NCI-H1417 treated with DMSO at 0.1 percent for 48 hours (cell line): Measurements from ENCODE around the gene LAMA1.
"Not testable (repeated sequence)": the region's sequence is repeated elsewhere in the genome, so short reads cannot be mapped to it uniquely, and the experiment has no call there.

Experiments
- DNase-seq: peaks from one replicate; lab custom pipeline; 2025; lab: John Stamatoyannopoulos, UW

The LAMA1 gene, protein sequence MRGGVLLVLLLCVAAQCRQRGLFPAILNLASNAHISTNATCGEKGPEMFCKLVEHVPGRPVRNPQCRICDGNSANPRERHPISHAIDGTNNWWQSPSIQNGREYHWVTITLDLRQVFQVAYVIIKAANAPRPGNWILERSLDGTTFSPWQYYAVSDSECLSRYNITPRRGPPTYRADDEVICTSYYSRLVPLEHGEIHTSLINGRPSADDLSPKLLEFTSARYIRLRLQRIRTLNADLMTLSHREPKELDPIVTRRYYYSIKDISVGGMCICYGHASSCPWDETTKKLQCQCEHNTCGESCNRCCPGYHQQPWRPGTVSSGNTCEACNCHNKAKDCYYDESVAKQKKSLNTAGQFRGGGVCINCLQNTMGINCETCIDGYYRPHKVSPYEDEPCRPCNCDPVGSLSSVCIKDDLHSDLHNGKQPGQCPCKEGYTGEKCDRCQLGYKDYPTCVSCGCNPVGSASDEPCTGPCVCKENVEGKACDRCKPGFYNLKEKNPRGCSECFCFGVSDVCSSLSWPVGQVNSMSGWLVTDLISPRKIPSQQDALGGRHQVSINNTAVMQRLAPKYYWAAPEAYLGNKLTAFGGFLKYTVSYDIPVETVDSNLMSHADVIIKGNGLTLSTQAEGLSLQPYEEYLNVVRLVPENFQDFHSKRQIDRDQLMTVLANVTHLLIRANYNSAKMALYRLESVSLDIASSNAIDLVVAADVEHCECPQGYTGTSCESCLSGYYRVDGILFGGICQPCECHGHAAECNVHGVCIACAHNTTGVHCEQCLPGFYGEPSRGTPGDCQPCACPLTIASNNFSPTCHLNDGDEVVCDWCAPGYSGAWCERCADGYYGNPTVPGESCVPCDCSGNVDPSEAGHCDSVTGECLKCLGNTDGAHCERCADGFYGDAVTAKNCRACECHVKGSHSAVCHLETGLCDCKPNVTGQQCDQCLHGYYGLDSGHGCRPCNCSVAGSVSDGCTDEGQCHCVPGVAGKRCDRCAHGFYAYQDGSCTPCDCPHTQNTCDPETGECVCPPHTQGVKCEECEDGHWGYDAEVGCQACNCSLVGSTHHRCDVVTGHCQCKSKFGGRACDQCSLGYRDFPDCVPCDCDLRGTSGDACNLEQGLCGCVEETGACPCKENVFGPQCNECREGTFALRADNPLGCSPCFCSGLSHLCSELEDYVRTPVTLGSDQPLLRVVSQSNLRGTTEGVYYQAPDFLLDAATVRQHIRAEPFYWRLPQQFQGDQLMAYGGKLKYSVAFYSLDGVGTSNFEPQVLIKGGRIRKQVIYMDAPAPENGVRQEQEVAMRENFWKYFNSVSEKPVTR (N-terminal part only)

DNA sequence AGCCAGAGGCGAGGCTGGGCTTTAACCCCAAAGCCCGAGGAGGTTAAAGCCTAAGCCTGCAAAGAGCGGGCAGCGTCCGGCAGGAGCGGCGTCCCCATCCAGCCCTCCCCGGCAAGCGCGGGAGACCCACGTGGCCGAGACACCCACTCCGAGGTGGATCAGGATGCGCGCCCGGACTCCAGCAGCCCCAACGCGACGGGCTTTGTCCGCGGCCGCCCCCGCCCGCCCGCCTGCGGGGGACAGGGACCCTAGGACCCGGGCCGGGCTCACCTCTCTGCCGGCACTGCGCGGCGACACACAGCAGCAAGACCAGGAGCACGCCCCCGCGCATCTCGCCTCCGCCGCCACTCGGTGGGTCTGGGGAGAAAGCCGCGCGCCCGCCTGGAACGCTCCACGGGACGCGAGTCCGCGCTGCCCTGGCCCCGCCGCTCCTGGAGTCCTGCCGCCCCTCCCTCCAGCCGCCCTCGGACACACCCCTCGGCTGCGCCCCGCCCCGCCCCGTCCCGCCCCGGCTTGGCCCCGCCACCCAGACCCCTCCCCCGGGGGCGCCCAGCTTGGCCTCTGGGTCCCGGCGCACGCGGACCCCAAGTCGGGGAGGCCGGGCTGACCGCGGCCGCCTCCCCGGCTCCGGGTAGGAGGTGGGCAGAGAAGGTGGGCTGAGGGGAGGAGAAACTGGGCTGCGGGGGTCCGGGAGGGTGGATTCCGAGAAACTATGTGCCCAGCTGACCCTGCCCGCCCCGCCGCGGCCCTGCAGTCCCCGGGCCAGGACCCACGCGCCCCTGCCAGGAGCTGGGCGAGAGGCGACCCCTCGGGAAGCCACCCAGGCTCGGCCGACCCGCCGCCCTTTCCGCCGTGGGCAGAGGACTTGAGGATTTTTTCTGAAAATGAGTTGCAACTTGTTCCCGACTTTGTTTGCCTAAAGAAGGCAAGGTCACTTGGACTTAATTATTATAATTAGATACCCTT lies at the start of gene LAMA1:
Gene LAMA1, minus strand, starts transcription at position 408 of the 966 bp plus-strand sequence. Its CDS starts 77 bp downstream, at position 331.
- DNase-seq = no peak

DNA sequence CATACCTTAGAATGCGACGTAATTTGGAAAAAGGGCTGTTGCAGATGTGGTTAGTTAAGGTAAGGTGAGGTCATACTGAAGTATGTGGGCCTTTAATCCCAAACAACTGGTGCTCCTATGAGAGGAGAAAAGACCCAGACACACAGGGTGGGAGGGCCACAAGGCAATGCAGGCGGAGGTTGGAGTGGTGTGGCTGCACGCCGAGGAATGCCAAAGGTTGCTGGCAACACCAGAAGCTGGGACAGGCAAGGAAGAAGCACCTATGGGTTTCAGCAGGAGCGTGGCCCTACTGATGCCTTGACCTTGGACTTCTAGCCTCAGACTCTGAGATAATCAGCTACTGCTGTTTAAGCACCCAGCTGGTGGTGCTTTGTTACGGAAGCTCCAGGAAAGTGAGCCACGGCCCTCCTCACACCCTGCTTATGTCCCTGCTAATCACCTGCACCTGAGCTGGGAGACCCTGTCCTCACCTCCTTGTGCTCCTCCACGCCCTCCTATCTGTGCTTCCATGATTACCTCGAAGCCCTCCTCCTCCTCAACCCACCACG lies 48.3 kb upstream of the LAMA1 start:
- DNase-seq = no peak

DNA sequence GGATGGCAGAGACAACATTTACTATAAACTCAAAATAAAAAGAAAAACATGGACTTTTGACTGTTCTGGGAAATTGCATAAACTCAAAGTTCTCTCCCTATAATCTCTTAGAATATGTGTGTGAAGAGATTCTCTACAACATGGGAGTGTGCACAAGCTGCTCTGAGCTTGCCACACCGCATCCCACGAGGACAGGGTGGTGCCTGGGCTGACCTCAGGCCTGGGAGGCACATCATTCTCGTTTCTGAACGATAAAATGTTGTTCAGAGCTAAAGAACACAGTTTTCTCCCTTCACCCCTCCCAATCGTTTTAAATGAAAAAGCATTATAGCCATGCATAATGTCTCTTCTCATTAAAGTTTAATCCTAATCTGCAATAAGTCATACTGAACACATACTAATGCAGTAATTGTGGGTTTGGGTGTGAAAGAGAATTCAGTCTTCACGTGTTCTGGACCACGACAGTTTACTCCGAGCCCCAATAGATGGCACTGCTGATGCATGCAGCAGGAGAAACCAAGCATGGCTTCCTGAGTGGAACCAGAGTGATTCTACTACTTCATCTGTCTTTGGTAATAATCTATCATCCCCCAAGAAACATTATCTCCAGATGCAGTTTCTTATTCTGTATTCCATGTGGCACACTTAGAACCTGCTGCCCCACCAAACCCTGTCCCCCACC lies 46.9 kb upstream of the LAMA1 start:
- no peak for DNase-seq

DNA sequence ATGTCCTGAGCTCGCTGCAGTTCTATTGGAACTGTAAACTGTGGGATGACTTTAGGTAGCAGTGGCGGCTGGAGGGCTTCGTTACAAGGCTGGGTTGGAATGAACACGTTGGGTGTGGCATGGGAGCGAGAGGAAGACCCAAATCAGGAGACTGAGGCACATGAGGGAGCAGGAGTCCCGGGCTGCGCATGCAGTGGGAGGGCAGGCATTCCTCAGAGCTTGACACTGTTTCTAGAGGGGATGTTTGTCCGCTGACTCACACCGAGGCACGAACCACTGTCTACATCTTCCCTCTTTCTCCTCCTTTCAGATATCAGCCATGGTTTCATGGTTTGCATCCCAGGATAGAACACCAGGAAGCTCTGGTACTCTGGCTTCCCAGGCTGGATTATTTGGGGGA lies 40.6 kb upstream of the LAMA1 start:
- DNase-seq = no peak

DNA sequence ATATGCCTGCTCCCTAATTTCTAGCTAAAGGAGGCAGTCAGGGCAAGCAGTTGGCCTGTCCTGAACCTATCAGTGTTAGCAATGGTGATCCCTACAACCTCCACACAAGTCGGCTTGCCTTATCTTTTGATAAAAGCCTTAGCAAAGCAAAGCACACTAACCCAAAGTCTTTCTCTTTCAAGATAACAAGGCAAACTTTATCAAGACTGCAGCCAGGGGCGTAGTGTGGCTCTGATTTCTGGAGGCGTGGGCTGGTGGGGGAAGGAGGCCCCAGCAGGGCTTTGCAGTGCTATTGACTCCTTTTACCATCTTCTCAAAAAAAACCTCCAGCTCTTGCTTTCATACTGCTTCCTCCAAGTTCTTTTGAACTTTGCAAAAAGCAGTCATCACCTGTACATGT lies 40.2 kb upstream of the LAMA1 start:
- no peak for DNase-seq

DNA sequence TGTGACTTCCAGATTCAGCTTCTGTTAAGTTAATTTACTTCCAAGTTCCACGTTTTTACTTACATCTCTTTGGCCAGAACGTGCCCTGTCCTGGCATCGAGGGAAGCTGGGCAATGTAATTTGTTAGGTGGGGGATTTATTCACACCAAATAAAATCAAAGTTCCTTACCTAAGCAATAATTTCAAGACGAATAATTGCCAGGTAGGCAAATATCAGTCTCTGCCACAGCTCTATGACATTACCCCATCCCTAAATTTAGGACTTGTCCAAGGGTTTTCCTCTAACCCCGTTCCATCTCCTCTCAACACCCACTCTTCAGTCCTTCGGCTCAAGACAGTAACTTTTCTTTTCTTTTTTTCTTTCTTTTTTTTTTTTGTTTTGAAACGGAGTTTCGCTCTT lies 38.3 kb upstream of the LAMA1 start:
- DNase-seq = no peak

DNA sequence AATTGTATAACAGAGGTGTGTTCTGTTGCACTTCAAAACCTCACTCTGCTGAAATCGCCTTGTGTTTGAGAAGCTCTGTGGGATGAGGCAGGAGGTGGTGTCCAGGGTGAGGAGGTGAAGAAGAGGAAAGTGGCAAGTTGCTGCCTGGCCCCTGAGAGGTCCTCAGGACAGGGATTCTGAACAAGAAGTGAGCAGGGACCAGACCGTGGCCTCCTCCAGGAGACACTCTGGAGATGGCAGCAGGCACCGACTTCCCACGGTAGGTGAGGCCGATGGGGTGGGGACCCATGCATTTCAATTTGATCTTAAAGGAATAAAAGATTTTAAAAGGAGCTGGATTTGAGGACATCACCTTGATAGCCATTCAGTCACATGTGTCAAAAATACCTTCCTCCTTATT lies 37.5 kb upstream of the LAMA1 start:
- DNase-seq = no peak

DNA sequence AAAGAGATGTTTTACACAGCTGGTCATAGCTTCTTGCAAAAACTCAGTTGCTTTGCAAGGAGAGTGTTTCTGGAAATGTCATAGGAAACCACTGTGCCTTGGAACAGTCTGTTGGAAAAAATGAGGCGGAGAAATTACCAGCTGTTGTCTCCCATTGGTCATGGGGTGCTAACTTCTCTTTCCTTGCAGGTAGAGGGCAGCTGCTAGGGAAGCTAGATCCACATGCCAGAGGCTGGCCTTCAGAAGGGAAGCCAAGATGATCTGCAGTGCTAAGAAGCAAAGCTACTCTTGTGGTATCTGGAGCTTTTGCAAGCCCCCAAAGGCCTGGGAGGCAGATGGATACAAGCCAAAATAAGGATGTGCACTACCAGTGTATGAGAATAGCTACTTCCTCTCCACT lies 34.8 kb upstream of the LAMA1 start:
- no peak for DNase-seq

DNA sequence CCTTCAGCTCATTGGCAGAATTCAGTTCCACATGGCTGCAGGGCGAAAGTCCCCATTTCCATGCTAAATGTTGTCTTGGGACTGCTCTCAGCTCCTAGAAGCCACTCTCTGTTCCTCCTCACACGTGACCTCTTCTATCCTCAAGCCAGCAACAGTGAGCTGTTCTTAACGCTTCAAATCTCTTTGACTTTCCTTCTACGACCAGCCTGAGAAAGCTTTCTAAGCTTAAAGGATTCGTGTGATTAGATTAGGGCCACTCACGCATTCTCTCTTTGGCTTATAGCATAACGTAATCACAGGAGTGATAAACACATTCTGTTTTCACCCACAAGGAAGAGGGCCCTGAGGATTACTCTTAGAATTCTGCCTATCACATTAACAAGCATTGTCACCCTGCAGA lies 29.8 kb upstream of the LAMA1 start:
- no peak for DNase-seq

DNA sequence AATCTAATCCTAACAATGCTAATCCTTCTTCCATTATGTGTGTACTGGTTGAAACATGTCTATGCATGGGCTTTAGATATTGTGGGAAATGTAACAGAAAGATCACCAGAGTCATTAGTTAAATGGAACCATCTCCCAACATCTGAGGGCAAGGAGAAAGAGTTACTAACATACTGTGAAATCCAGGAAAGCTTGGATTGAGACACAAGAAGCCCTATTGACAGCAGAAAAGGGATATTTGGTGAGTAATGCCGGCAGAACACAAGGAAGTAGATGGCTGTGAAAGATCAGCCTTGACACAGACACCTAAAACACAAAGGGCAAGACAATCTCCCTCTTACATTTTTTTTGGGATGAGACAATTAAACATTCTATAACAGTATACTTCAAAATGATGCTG lies 28.5 kb upstream of the LAMA1 start:
- DNase-seq = no peak

DNA sequence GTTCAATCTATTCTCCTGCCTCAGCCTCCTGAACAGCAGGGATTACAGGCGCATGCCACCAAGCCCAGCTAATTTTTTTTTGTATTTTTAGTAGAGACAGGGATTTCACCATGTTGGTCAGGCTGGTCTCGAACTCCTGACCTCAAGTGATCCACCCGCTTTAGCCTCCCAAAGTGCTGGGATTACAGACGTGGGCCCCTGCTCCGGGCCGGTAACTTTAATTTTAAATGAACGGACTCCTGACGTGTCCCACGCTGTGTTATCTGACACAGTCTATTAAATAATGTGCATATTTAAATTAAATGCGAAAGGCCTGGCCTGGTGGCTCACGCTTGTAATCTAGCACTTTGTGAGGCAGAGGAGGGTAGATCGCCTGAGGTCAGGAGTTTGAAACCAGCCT lies 27.3 kb upstream of the LAMA1 start:
- not testable (repeated sequence) for DNase-seq

DNA sequence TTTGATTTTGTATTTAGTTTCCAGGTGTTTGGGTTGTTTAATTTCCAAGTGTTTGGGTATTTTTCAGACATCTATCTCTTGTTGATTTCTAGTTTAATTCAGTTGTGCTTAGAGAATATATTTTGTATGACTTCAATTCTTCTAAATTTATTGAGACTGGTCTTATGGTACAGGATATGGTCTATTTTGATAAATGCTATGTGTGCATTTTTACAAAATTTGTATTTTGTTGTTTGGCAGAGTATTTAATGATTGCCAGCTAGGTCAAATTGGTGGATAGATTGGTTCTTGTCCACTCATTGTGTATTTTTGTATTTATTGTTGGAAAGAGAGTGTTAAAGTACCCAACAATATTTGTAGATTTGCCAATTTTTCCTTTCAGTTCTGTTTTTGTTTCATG lies 23.7 kb upstream of the LAMA1 start:
- DNase-seq = no peak

DNA sequence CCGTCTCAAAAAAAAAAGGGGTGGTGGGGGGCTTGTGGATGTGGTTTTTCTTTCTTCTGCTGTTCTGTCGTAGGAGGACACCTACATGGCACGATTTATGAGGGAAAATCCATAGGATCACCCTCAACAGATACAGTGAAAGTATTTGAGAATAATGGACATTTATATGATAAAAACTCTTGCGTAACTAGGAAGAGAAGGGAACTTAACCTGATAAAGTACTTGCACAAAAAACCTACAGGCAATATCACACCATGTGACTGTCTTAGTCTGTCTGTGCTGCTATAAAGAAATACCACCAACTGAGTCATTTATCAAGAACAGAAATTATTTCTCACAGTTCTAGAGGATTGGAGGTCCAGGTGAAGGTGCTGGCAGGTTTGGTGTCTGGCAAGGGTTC lies 21.8 kb upstream of the LAMA1 start:
- no peak for DNase-seq

DNA sequence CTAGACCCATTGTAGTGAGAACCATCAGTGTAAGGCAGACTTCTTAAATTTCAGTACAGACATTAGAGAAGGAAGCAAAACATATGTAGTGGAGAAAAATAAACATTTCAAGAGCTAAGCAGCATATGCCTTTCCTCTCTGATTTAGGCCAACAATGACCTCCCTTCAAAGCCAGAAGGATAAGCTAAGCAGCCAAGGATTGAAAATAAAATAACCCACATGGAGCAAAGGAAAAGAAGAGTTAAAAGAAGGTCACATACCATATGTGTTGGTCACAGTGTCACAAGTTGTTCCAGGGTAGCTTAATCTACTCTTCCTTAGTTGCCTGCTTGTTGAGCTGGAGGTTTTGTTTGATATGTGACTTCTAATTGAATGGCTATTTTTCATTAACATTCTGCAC lies 15.6 kb upstream of the LAMA1 start:
- no peak for DNase-seq

DNA sequence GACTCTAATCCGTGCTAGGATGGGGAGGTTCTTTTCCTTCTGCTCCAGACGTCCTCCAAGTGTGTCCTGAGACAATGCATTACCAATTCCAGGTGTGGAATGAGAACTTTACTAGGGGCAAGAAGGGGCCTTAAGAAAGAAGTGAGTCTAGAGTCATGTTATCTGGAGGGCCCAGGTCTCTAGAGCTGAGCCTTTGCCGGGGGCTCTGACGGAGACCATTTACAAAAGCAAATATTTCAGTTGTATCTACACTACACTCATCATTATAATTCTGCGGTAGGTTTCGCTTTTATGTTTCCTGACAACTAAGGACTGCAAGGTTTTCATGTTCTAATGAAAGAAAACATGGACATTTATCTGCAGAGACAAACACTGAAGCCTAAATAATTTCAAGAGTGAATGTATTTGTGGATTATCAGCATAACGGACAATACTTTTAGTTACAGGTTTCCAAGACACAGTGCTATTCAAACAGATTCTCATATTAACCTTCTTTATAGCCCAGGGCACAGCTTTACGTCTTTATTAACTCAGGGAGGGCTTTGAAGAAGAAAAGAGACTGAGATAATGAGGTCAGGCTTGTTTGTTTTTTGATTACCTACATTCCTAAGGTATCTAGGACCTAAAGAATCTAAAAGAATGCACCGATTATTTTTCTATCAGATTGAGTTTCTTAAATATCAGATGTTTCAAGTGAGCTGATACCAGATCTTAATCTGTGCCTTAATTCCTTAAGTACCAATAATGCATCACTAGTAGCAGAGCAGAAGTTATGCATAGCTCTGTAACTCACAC lies 15.0 kb upstream of the LAMA1 start:
- DNase-seq = no peak

DNA sequence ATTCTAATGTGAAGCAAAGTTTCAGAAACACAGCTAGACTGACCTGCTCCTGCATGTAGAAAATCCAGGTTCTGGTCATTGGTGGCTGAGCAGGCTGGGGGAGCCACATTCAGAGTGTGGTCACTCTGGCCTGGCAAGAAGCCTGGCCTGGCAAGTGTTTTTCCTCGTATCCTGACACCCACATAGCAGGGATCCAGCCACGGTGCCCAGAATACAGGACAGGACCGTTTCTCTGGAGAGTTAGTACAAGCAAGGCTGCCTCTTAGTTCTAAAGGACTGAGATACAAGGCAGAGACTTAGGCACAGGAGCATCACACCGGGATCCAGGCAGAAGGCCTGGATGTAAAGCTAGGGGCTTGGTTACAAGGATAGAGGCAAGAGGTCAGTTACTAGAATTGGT lies 4.8 kb upstream of the LAMA1 start:
- DNase-seq = no peak

DNA sequence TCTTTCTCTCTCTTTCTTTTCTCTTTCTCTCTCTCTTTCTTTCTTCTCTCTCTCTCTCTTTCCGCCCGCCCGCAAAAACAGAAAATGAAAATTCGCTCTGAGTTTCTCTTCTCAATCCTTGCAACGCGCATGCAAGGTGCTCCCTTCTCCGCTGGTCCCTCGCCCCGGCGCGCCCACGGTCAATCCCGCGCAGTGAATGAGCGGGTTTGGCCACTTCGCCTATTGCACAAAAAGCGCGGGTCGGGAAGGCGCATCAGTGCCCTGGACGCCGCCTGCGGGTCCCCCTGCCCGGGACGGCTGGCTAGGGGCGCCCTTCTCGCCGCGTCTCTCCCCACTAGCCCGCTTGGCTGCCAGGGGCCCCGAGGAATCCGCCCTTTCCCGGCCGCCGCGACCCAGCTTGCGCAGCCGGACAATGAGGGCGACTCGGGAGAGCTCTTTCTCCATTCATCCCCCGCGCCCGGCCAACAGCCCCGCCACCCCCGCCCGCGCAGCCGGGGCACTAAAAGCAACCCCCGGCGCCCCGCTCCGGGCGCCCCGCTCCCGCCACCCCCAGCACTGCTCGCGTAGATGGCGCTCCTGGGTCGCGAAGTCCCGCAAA lies 706 bp downstream of the LAMA1 start:
- DNase-seq = no peak

DNA sequence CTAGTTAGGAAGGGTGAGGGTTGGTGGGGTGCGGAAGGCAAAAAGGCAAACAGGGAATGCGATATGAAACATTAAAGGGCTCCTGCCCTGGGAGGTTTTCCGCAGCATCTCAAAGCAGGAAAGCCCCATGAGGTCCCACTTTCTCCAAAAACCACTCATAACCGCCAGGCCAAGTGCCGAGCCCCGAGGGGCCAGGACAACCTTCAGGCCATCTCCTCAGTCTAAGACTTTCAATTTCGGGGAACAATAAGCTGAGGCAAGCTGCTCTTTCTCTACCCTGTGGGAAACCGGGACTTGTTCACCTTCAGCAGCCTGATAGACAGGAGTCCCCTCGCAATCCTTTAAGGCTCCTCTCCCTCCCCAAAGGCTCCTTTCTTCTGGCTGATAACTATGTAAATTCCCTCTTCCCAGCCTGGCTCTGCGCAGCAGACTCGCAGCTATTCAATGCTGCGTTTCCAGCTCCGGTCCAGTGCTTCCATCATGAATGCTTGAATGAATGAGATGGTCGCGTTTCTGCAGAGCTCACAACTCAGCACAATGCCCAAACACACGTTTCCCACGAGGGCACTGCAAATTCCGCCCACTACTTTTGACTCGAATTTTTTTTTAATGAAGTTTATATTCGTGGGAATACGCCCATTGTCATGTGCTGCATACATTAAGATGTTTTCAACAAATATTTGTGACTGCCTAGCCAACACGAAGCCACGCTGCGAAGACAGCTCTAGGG lies 1.4 kb downstream of the LAMA1 start:
- no peak for DNase-seq
